CD4-positive, alpha-beta T cell (primary cell): ENCODE data around the gene FCHSD2. TPM values are rescaled to one million over a fixed set of nuclear protein-coding genes. Genes with fewer than 3 reads are reported as not detected.
A peak's percentile ranks its signal among the peaks of the same experiment; 100 is the strongest.

Source experiments
- ATAC-seq: fragments of 200-7000 bp; cut with Tn5 transposase; one replicate; pipeline ENCODE4 v1.10.0; 2022; ENCODE audit warnings: mild to moderate bottlenecking; ENCODE audit not compliant: poor library complexity
- CTCF ChIA-PET: fragments of 350-600 bp; sonication (Branson Sonifier 250); formaldehyde crosslinking; loops from one replicate; lab custom pipeline; 2021; ENCODE audit warnings: antibody characterized with exemption, inconsistent platforms; lab: Charles Lee
- POLR2A ChIA-PET: fragments of 350-600 bp; sonication (Branson Sonifier 250); formaldehyde crosslinking; loops from one replicate; lab custom pipeline; 2021; ENCODE audit warnings: antibody characterized with exemption, inconsistent platforms; lab: Charles Lee
- DNase-seq, 14 experiments: peaks; one replicate each; pipeline ENCODE4 v3.0.0-alpha.2; 2013 to 2020; ENCODE audit warnings: mixed read lengths in 2 of 14
- H3K27ac ChIP-seq, 2 donors: one replicate each; pipeline versions ENCODE4 v1.5.1 to v1.7.0; 2013; ENCODE audit warnings: low read length in 2 of 2, low read depth in 1 of 2, mild to moderate bottlenecking in 1 of 2
- H3K27me3 ChIP-seq, 2 experiments: 1 replicate in 1 of 2; 2 replicates in 1 of 2; pipeline versions ENCODE4 v1.6.1 to v1.7.0; 2013; ENCODE audit warnings: low read length in 2 of 2, control low read depth in 1 of 2, mild to moderate bottlenecking in 1 of 2, moderate library complexity in 1 of 2; ENCODE audit not compliant: insufficient read depth in 2 of 2, control insufficient read depth in 1 of 2
- H3K36me3 ChIP-seq: one replicate; pipeline ENCODE4 v1.6.1; 2013; ENCODE audit warnings: low read length, control low read depth; ENCODE audit not compliant: insufficient read depth
- H3K4me1 ChIP-seq: one replicate; pipeline ENCODE4 v1.6.1; 2013; ENCODE audit warnings: low read length, control low read depth; ENCODE audit not compliant: insufficient read depth
- H3K4me3 ChIP-seq: one replicate; pipeline ENCODE4 v1.5.1; 2013; ENCODE audit warnings: mild to moderate bottlenecking, low read length, moderate library complexity
- H3K9me3 ChIP-seq, 2 experiments: 1 replicate in 1 of 2; 2 replicates in 1 of 2; pipeline versions ENCODE4 v1.6.1 to v1.7.0; 2013; ENCODE audit warnings: low read length in 2 of 2, mild to moderate bottlenecking in 2 of 2, control low read depth in 1 of 2, moderate library complexity in 1 of 2; ENCODE audit not compliant: control insufficient read depth in 1 of 2, insufficient read depth in 1 of 2
- H3K27ac Mint-ChIP-seq: one replicate; pipeline ENCODE4 v1.8.0; 2020; ENCODE audit warnings: mixed read lengths
- H3K27me3 Mint-ChIP-seq: one replicate; pipeline ENCODE4 v1.8.0; 2021; ENCODE audit warnings: mixed read lengths
- H3K36me3 Mint-ChIP-seq: one replicate; pipeline ENCODE4 v1.8.0; 2021; ENCODE audit warnings: low read depth, mixed read lengths
- H3K4me1 Mint-ChIP-seq: one replicate; pipeline ENCODE4 v1.8.0; 2021; ENCODE audit warnings: low read depth, mixed read lengths
- H3K4me3 Mint-ChIP-seq: one replicate; pipeline ENCODE4 v1.8.0; 2020; ENCODE audit warnings: mild to moderate bottlenecking, mixed read lengths
- H3K9me3 Mint-ChIP-seq: one replicate; pipeline ENCODE4 v1.8.0; 2020; ENCODE audit warnings: mixed read lengths
- intact Hi-C, 2 experiments: fragments of 100-400 bp; cut with DNase I in 1 of 2; cut with micrococcal nuclease in 1 of 2; formaldehyde crosslinking; loops; one replicate each; pipeline versions ENCODE4 v1.15.1 to v1.9.0; 2023 to 2025; cut with DNase I, micrococcal nuclease
- total RNA-seq, 174 experiments: library from RNA in 2 of 174; stranded (reverse) in 2 of 174; gene quantifications; one replicate each; pipeline ENCODE4 v1.2.3 and lab custom pipeline; 2021 to 2026
- TF ChIP-seq, protein P1 (sequence below): fragments of 200-600 bp; IDR thresholded peaks from one replicate; pipeline ENCODE4 v1.8.0; 2022; ENCODE audit warnings: antibody characterized with exemption, mild to moderate bottlenecking

Gene FCHSD2
- total RNA-seq, 2 experiments from 2014 or later = 48.6 to 50.7 TPM

DNA sequence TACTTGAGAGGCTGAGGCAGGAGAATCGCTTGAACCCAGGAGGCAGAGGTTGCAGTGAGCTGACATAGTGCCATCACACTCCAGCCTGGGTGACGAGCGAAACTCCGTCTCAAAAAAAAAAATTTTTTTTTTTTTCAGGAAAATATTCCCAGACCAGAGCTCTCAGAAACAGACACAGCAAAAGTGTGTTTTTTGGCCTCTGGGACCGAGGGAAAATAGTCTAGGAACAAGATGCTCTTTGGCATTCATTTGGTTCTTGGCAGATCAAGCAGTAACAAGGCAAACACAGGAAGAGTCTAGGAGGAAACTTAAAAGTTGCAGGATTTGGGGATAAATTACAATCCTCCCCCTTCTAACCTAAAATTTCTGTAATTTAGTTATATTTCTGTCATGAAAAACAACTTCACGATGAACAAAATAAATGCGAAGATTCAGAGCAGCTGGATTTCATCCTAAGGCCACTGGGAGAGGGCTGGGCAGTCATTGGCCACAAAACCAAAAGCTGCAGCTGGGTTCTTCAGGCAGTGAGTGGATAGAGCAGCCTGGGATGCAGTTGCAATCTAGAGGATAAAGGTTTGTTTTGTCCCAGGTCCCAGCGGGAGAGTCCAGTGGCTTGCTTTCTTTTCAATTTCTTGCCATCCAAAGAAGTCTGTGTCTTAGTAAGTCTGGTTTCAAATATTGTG lies 308.2 kb downstream of the FCHSD2 start:
- Mint-ChIP-seq H3K4me3 (no peak overlapping the region), H3K27ac (peak overlapping the region; percentile 53), H3K9me3 (no peaks in the 10 kb centered on the region), H3K4me1 (peaks cover 12% of the 10 kb centered on the region), H3K36me3 (peaks cover 45% of the 10 kb centered on the region), H3K27me3 (no peaks in the 10 kb centered on the region)
- H3K27me3 ChIP-seq = no peaks in the 10 kb centered on the region
- H3K36me3 ChIP-seq = peaks cover 28% of the 10 kb centered on the region
- no peaks in the 10 kb centered on the region for H3K4me1 ChIP-seq
- CTCF ChIA-PET = no interaction called here
- TF ChIP-seq, protein P1, sequence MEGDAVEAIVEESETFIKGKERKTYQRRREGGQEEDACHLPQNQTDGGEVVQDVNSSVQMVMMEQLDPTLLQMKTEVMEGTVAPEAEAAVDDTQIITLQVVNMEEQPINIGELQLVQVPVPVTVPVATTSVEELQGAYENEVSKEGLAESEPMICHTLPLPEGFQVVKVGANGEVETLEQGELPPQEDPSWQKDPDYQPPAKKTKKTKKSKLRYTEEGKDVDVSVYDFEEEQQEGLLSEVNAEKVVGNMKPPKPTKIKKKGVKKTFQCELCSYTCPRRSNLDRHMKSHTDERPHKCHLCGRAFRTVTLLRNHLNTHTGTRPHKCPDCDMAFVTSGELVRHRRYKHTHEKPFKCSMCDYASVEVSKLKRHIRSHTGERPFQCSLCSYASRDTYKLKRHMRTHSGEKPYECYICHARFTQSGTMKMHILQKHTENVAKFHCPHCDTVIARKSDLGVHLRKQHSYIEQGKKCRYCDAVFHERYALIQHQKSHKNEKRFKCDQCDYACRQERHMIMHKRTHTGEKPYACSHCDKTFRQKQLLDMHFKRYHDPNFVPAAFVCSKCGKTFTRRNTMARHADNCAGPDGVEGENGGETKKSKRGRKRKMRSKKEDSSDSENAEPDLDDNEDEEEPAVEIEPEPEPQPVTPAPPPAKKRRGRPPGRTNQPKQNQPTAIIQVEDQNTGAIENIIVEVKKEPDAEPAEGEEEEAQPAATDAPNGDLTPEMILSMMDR = no peak
- H3K27ac ChIP-seq = no peak overlapping the region
- intact Hi-C loops = loop anchor here (5.0 kb wide), 1 partner anchor 408 kb away; no protein-coding TSS in a partner anchor
- POLR2A ChIA-PET = interaction anchor here (0.8 to 1.1 kb wide), 2 partner anchors 112 to 411 kb away, joined by 3 read pairs; no protein-coding TSS in a partner anchor
- no peak overlapping the region for H3K4me3 ChIP-seq
- H3K9me3 ChIP-seq = no peaks in the 10 kb centered on the region
- DNase-seq (no peak), ATAC-seq (no peak)

DNA sequence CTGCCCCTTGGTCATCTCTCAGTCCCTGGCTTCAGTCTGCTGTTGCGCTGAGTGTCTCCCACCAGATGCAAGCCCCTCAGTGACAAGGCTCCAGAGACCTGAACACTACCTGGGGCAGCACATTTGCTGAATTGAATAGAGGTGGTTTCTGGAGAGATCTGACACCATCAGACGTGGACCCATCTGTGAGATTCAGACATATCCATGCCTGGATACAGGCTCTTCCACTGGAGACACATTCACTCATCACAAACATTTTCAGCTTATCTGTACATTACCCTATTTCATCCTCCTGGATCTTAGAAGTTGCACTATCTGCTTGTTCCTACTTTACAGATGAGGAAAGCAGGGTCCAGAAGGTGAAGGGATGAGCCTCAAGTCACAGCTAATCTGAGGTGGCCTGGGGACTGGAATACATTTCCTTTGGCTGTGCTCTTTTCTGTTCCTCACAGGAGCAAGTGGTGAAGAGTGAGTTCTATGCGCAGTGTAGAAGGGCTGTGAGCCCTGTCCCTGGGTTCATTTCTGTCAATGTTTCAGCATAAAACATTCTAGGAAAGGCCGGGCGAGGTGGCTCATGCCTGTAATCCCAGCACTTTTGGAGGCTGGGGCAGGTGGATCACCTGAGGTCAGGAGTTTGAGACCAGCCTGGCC lies 308.9 kb downstream of the FCHSD2 start:
- peaks cover 31% of the 10 kb centered on the region for H3K36me3 ChIP-seq
- no peak overlapping the region for H3K4me3 ChIP-seq
- no peak overlapping the region for H3K4me3 Mint-ChIP-seq
- intact Hi-C loops = loop anchor here (5.0 kb wide), 1 partner anchor 409 kb away; no protein-coding TSS in a partner anchor
- ChIA-PET POLR2A (interaction anchor here (0.8 to 2.7 kb wide), 4 partner anchors 111 to 412 kb away, joined by 3 to 8 read pairs (median 5); partner anchors contain the start of gene FCHSD2), CTCF (interaction anchor here (2.1 kb wide), 1 partner anchor 149 kb away, joined by 7 read pairs; no protein-coding TSS in a partner anchor)
- peaks cover 44% of the 10 kb centered on the region for H3K36me3 Mint-ChIP-seq
- peaks cover 2% of the 10 kb centered on the region for H3K4me1 ChIP-seq
- DNase-seq = no peak
- no peak overlapping the region for H3K27ac ChIP-seq
- ATAC-seq = no peak
- H3K27me3 ChIP-seq = no peaks in the 10 kb centered on the region
- no peaks in the 10 kb centered on the region for H3K9me3 ChIP-seq
- peak overlapping the region; percentile 79 for H3K27ac Mint-ChIP-seq
- TF ChIP-seq, protein P1 = no peak
- H3K9me3 Mint-ChIP-seq = no peaks in the 10 kb centered on the region
- no peaks in the 10 kb centered on the region for H3K27me3 Mint-ChIP-seq
- peaks cover 8% of the 10 kb centered on the region for H3K4me1 Mint-ChIP-seq

DNA sequence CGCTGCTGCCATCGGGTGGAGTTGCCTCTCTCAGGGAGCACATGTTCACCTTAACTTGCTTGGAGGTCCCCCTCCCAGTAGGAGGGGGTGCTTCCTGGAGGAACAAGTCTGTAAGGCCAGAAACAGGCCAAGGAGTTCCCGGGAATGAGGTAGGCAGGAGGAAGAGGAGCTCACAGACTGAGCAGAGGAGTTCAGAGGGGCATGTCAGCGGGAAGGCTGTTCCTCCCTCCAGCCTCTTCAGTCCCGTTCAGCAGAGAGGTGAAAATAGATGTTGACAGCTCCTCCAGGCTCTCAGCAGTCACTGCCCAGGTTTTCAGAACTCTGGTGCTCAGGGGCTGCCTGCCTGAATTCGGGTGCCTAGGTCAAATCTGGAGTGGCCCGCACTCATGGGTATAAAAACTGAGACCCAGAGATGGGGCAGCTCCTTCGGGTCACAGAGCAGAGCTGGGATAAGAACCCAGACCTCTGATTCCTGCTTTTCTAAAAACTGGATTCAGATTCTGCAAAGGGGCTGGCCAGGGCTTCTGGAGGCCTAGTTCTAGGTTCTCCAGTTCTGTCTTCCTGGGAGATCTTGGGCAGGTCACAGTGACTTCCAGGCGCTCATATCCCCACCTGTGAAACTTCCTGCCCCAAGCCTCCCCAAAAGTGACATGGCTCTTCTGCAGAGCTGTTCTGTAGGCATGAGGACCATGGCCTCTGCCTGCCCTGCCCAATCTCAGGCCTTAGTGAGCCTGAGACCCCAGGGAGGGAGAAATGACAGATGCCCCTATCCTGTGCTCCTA lies 309.6 kb downstream of the FCHSD2 start:
- no peak overlapping the region for H3K4me3 ChIP-seq
- Mint-ChIP-seq H3K27ac (peak overlapping the region; percentile 79), H3K4me3 (no peak overlapping the region), H3K4me1 (peaks cover 8% of the 10 kb centered on the region), H3K27me3 (no peaks in the 10 kb centered on the region), H3K9me3 (no peaks in the 10 kb centered on the region), H3K36me3 (peaks cover 38% of the 10 kb centered on the region)
- ChIA-PET CTCF (interaction anchor here (0.9 to 2.3 kb wide), 8 partner anchors 8 to 410 kb away, joined by 4 to 23 read pairs (median 7); no protein-coding TSS in a partner anchor), POLR2A (interaction anchor here (0.7 to 2.7 kb wide), 5 partner anchors 17 to 345 kb away, joined by 3 to 8 read pairs (median 4); partner anchors contain the start of gene FCHSD2)
- no peaks in the 10 kb centered on the region for H3K27me3 ChIP-seq
- H3K27ac ChIP-seq = no peak overlapping the region
- intact Hi-C loops = loop anchor here (5.0 kb wide), 1 partner anchor 410 kb away; no protein-coding TSS in a partner anchor
- no peak for ATAC-seq
- TF ChIP-seq, protein P1 = no peak
- H3K4me1 ChIP-seq = peaks cover 8% of the 10 kb centered on the region
- DNase-seq = no peak
- H3K36me3 ChIP-seq = peaks cover 31% of the 10 kb centered on the region
- H3K9me3 ChIP-seq = no peaks in the 10 kb centered on the region
